Endothelial cell of hepatic sinusoid (primary cell): ENCODE data around the gene MYH9.

Source experiments
- in situ Hi-C: cut with HindIII; loops from 2 replicates; pipeline ENCODE4 v1.10.0; 2017; ENCODE audit warnings: low sequenced_read_pairs

The MYH9 gene

DNA sequence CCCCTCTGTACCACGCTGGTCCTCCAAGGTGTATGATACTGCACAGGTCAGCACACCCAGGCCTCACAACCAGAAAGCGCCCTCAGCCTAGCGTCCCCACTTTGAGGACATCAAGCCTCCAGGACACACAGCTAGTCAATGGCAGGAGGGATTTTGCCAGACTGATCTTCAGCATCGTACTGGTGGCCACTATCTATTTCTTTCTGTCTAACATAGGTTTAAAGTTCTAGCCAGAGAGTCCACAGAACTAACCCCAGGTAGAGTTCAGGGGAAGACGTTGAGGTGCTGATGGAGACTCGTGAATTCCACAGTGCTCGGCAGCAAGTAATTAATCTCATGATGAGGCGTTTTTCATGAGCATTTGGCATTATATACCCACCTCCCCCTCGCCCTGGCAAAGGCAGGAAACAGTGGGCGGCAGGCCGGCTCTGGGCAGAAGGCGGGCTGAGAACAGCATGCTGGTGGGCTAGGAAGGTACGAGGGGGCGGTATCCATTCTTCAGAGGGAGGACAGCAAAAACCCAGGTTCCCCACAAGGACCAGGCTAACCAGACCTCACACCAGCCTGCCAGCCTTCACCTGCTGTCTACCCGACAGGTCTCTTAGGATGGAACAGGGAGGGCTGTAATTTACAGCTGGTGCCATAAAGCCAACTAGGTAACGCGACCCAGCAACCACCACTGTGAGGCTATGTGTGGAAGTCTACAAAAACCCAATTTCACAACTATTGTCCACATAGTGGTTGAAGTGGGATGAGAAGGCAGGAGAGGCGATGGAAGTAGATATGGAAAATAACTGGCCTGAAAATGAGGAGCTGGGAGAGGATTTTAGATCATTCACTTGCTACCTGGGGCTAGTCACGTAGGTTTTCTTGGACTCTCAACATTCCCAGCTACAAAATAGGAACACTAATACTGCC is 18.5 kb downstream of the MYH9 start:
- in situ Hi-C loops, result loop anchor here (5.0 kb wide), 1 partner anchor 73 kb away; no protein-coding TSS in a partner anchor

DNA sequence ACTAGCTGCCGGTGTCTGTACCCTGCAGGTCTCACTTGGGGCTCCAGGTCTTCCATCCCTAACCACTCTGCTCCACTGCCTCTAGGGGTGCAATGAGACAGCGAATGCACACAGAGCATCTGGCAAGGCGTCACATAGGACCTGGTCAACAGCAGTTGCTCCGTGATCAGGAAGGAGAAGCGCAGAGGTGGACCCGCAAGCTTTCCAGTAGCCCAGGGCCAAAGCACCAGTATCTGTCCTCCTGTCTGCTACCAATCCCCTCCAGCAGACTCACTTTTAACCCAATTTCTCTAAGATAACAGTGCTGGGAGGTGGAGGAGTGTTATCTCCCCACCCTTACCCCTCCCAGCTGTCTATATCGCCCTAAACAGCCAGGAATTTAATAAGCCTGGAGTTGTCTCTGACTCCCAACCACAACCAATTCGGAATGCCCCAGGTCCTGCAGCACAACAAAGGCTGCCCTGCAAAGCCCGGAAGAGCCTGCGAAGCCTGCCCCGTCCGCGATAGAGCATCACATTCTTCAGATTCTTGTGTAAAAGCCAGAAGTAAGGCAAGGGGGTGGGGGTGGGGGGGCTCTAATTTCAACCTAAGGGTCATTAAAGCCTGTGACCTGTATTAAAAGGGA is 19.3 kb downstream of the MYH9 start:
- in situ Hi-C loops, result loop anchor here (5.0 kb wide), 1 partner anchor 74 kb away; no protein-coding TSS in a partner anchor

- in situ Hi-C loops, result loop anchor here (5.0 kb wide), 1 partner anchor 75 kb away; no protein-coding TSS in a partner anchor
Observed at GRCh38 chr22:36367479-36367878, 20.3 kb downstream of the MYH9 start.

- in situ Hi-C loops, result loop anchor here (5.0 kb wide), 1 partner anchor 75 kb away; no protein-coding TSS in a partner anchor
Observed at GRCh38 chr22:36367066-36367465, 20.7 kb downstream of the MYH9 start.

DNA sequence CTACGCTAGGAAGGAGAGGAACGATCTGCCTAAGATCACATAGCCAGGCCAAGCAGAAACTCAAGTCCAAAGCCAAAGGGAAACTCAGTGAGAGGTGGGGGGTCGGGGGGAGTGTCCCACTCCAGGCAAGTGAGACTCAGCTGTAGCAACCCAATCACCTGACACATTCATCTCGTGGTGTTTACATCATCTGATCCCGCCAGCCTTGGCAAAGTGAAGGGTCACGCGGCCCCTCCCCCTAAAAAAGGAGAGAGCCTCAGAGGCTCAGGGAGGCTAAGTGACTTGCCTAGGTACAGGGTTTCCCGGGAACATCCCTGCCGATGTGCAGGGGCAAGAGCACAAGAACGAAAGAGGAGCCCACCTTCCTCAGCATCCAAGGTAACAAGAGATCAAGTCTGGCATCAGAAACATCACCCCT is 21.5 kb downstream of the MYH9 start:
- in situ Hi-C loops, result loop anchor here (5.0 kb wide), 1 partner anchor 76 kb away; no protein-coding TSS in a partner anchor

DNA sequence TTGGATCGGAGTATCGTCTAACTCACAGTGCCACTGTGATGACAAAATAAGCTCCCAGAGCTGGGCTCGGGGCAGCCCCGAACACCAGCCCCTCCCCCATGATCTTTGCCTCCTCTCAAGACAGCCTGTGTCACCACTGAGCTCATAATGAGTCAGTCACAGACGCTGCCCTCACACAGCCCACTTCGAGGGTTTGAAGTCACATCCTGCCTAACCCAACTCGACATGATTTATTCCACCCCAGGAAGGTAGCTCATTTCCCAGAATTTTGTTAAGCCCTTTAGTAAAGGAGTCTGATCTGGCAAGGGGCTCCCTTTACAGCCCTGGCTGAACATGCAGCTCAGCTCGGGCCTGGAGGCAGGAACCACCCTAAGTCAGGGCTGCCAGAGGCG is 22.8 kb downstream of the MYH9 start:
- in situ Hi-C loops, result loop anchor here (5.0 kb wide), 1 partner anchor 77 kb away; no protein-coding TSS in a partner anchor

DNA sequence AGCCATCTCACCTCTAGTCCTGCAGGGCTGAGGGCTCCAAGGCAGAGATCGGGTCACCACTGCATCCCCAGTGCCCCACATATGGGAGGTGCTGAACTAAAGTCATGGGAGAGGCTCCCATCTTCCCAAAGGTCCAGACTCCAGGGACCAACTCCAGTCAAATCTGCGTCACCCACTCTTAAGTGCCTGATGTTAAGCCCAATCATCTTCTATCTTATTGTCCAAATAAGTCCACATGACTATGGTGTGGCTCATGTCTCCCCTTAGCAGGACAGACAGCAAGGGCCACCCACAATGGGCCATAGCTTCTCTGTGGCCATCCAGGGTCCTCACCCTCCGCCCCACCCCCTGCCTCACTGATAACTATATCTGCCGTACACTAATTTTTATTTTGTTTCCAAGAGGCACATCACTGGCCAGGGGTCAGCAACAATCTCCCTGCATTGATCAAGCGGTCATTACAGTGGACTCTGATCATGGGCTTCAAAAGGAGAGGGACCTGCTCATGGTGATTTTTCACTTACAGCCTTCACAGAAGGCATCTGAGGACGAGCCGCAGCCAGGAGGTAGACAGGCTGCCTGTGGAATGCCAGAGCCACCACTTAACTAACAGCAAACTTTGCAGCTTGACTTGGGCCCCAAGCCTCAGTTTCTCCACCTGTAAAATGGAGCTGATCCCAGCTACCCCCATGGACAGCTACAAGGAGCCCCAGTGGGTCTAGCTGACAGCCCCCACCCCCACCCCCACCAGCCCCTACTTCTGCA is 23.3 kb downstream of the MYH9 start:
- in situ Hi-C loops, result loop anchor here (5.0 kb wide), 1 partner anchor 78 kb away; no protein-coding TSS in a partner anchor

- in situ Hi-C loops, result no loop called here
Observed at GRCh38 chr22:36363349-36363981, 24.3 kb downstream of the MYH9 start.

GRCh38 chr22:36362932-36363331 is 24.8 kb downstream of the MYH9 start:
- in situ Hi-C loops, result no loop called here

GRCh38 chr22:36362075-36362474 is 25.7 kb downstream of the MYH9 start:
- in situ Hi-C loops, result no loop called here

DNA sequence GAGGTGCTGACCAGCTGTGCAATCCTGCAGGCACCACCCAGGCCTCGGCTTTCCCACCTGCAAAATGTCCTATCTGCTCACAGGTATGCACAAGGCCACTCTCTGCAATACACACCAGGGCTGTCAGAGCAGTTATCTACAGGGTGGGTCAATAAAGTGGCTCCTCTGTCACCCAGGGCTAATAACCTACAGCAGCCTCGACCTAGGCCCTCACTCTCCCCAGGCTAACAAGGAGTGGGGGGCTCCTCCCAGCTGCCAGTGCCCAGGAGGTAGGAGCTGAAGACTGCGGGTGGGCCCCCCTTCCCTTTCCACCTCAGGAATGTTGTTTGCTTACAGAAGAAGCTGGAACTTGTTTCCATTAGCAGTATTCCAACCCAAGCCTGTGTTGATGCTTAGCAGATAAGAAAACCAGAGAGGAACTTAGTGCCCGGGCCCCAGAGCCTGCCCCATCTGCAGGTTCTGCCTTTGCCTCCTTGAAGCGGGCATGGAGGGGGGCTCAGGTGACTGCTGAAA is 26.8 kb downstream of the MYH9 start:
- in situ Hi-C loops, result no loop called here

GRCh38 chr22:36360011-36360410 is 27.8 kb downstream of the MYH9 start:
- in situ Hi-C loops, result no loop called here

DNA sequence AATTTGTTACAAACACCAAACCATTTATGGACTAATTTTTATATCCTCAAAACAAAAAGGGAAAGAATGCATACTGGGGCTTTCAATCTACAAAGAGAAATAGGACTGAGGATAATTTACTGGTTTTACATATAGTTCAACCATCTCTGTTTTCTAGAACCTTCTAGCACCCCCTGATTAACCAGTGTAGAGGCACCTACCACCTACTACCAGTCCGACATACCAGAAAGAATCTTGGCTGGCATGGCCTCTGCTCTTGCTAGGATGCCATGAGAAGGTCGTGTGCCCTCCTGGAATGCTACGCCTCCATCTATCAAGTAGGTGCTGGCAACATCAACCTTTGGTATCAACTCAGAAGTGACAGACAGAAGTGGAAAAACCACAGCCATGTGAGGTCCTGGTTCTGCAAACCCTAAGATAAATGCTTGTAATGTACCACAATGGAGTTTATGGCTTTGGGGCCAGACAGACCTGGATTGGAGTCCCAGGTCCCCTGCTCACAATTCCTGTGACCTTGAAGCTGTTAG is 28.2 kb downstream of the MYH9 start:
- in situ Hi-C loops, result no loop called here

DNA sequence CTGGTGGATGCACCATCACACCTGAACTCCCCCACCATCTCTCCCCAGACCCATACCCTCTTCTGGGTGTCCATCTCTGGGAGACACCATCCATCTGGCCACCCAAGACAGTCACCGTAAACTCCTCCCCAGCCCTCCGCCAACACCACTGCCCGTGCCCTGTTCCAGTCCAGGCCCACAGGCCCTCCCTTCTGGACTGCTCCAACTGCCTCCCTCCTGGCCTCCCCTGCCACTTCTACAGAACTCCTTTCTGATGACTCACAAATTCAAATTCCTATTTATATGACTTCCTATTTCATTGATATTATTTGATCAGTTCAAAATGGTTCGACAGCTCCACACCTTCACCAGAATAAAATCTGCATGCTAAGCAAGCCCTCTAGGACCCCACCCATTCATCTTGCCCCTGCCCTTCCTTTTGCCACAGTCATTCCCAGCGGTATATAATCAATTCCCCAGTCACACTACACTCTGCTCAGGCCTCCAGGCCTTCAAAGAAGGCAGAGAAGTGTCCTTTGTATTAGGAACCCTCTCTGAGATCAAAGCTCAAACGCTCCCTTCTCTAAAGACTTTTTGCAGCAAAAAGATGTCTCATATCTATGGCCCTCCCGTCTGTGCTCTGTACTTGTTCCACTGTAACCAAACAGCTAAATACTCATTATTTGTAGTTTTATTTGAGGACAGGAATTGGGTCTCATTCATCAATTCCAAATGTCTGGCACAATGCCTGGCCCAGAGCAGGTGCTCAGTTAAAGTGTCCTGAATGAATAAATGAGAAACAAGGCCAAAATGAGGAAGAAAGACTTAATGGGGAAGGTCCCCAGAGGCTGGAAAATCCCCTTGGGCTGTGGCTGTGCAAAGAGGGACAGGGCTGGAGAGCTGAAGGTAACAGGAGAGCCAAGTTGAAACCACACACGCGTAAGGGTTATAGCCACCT is 29.0 kb downstream of the MYH9 start:
- in situ Hi-C loops, result no loop called here

DNA sequence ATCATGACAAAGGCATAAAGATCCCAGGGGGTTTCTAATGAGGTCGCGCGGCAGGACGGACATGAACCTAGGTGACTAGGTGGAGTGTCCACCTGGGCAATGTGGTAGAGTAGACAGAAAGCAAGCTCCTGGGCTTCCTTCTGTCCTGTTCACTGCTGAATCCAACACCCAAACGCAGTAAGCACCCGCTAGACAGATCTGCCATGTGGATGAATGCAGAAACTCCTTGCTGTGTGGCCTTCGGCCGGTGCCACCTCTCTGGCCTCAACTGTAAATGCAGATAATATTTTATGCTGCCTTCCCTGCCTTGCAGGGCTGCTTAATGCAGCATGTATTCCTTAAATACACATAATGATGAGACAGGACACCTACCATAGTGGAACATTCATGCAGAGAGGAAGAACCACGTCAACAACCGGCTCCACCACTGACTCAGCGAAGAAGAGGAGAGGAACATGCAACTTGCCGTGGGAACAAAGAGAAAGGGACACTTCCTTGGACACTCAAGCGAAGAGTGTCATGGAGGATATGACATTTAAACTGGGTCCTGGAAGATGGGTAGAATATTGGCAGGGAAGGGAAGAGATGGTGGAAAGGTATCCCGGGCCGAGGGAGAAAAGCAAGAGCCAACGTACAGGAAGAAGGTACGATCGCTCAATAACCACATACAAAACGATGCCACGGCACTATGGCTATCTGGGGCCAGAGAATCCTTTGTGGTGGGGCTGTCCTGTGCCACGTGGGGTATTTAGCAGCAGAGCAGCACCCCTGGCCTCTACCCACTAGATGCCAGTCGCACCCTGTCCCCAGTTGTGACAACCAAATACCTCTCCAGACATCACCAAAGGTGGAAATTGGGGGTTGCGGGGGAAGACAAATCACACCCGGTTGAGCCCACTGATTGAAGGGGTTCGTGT is 30.8 kb downstream of the MYH9 start:
- in situ Hi-C loops, result no loop called here

GRCh38 chr22:36355894-36356293 is 31.9 kb downstream of the MYH9 start:
- in situ Hi-C loops, result no loop called here

DNA sequence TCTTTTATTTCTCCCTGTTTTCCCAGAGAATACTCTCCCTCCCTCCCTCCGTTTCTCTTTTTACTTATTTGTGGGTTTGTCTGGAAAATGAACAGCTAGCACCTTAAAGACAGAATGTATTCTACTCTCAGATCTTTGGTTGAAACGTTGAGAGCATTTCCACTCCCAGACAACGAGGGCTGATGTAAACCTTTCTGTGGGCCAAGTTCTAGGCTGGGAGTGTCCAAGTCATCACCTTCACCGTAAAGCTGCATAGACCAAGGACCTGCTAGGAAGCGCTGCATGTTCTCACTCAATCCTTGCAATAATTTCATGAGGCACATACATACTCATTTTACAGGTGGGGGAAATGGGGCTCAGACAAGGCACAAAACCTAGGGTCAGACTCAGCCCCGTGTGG is 32.4 kb downstream of the MYH9 start:
- in situ Hi-C loops, result no loop called here
